ENCODE results near the gene SH3TC2. TPM values are rescaled to one million over a fixed set of nuclear protein-coding genes. Genes with fewer than 3 reads are reported as not detected.

SH3TC2 gene
- total RNA-seq, 4 donors from 2014 or later: 0.29 to 3.5 (median 2.1) TPM

- no peak overlapping the region for H3K4me3 ChIP-seq
These were observed 22.4 kb downstream of the SH3TC2 start for GRCh38 chr5:149040421-149040820.

GRCh38 chr5:149039506-149039905 lies 23.4 kb downstream of the SH3TC2 start:
- Histone ChIP-seq H3K36me3 (no peaks in the 10 kb centered on the region), H3K4me1 (no peaks in the 10 kb centered on the region), H3K4me3 (no peak overlapping the region), H3K27ac (peak overlapping the region in 1 of 2 donors; percentile 64), H3K27me3 (no peaks in the 10 kb centered on the region), H3K9me3 (no peaks in the 10 kb centered on the region)
- TF ChIP-seq POLR2A (IDR thresholded peaks at IDR 0.05) (no peak), CTCF (IDR thresholded peaks at IDR 0.05) (no peak)
- intact Hi-C loops (cut with DNase I; ENCODE audit: low total_unique reads): no loop called here
- DNase-seq: peak in 1 of 2 donors; percentile 35

More at GRCh38 chr5:149040421-149040820, 22.4 kb downstream of the SH3TC2 start:
- TF ChIP-seq CTCF (IDR thresholded peaks at IDR 0.05) (no peak), POLR2A (IDR thresholded peaks at IDR 0.05) (no peak)
- Histone ChIP-seq H3K36me3 (no peaks in the 10 kb centered on the region), H3K27ac (peak overlapping the region; percentile 23 to 64), H3K9me3 (no peaks in the 10 kb centered on the region), H3K27me3 (no peaks in the 10 kb centered on the region), H3K4me1 (no peaks in the 10 kb centered on the region)
- DNase-seq: no peak
- intact Hi-C loops (cut with DNase I; ENCODE audit: low total_unique reads): no loop called here

GRCh38 chr5:149038336-149039080 lies 24.4 kb downstream of the SH3TC2 start:
- Histone ChIP-seq H3K27ac (no peak overlapping the region), H3K27me3 (no peaks in the 10 kb centered on the region), H3K9me3 (no peaks in the 10 kb centered on the region), H3K4me3 (no peak overlapping the region), H3K36me3 (no peaks in the 10 kb centered on the region), H3K4me1 (no peaks in the 10 kb centered on the region)
- no peak for DNase-seq
- TF ChIP-seq POLR2A (IDR thresholded peaks at IDR 0.05) (no peak), CTCF (IDR thresholded peaks at IDR 0.05) (no peak)
- intact Hi-C loops (cut with DNase I; ENCODE audit: low total_unique reads): no loop called here

- Histone ChIP-seq H3K27ac (no peak overlapping the region), H3K27me3 (no peaks in the 10 kb centered on the region), H3K36me3 (no peaks in the 10 kb centered on the region), H3K4me1 (no peaks in the 10 kb centered on the region), H3K4me3 (no peak overlapping the region), H3K9me3 (no peaks in the 10 kb centered on the region)
- TF ChIP-seq POLR2A (IDR thresholded peaks at IDR 0.05): no peak
- TF ChIP-seq CTCF (IDR thresholded peaks at IDR 0.05): no peak
- DNase-seq: no peak
- intact Hi-C loops (cut with DNase I; ENCODE audit: low total_unique reads): no loop called here
These were observed 25.0 kb downstream of the SH3TC2 start for GRCh38 chr5:149037817-149038216.

- Histone ChIP-seq H3K4me3 (no peak overlapping the region), H3K27ac (no peak overlapping the region), H3K9me3 (no peaks in the 10 kb centered on the region), H3K4me1 (no peaks in the 10 kb centered on the region), H3K36me3 (no peaks in the 10 kb centered on the region), H3K27me3 (no peaks in the 10 kb centered on the region)
- intact Hi-C loops (cut with DNase I; ENCODE audit: low total_unique reads): no loop called here
- DNase-seq: no peak
- no peak for TF ChIP-seq CTCF (IDR thresholded peaks at IDR 0.05)
- no peak for TF ChIP-seq POLR2A (IDR thresholded peaks at IDR 0.05)
These were observed 25.9 kb downstream of the SH3TC2 start for GRCh38 chr5:149036970-149037369.
